Rectal smooth muscle tissue (tissue), 1 donor: ENCODE measurements around the gene ANO7.

Experiments used
- H3K27ac ChIP-seq: one replicate; pipeline ENCODE4 v1.7.0; 2013; ENCODE audit warnings: low read depth, low read length, inconsistent platforms
- H3K27me3 ChIP-seq: one replicate; pipeline ENCODE4 v1.7.0; 2013; ENCODE audit warnings: low read length; ENCODE audit not compliant: control insufficient read depth, insufficient read depth
- H3K36me3 ChIP-seq: one replicate; pipeline ENCODE4 v1.7.0; 2013; ENCODE audit warnings: low read length; ENCODE audit not compliant: control insufficient read depth, insufficient read depth
- H3K4me1 ChIP-seq: one replicate; pipeline ENCODE4 v1.7.0; 2013; ENCODE audit warnings: low read length; ENCODE audit not compliant: control insufficient read depth, insufficient read depth
- H3K4me3 ChIP-seq: one replicate; pipeline ENCODE4 v1.7.0; 2013; ENCODE audit warnings: low read length
- H3K9ac ChIP-seq: one replicate; pipeline ENCODE4 v1.7.0; 2013; ENCODE audit warnings: low read length

The ANO7 gene

GRCh38 chr2:241228081-241228859 is 39.8 kb downstream of the ANO7 start:
- peaks cover 44% of the 10 kb centered on the region for H3K36me3 ChIP-seq
- no peaks in the 10 kb centered on the region for H3K27me3 ChIP-seq
- H3K4me3 ChIP-seq, result no peak overlapping the region
- no peaks in the 10 kb centered on the region for H3K4me1 ChIP-seq
- no peak overlapping the region for H3K27ac ChIP-seq
- H3K9ac ChIP-seq, result no peak overlapping the region

- no peak overlapping the region for H3K27ac ChIP-seq
- H3K4me1 ChIP-seq, result no peaks in the 10 kb centered on the region
- H3K27me3 ChIP-seq, result no peaks in the 10 kb centered on the region
- H3K4me3 ChIP-seq, result no peak overlapping the region
- H3K9ac ChIP-seq, result no peak overlapping the region
- H3K36me3 ChIP-seq, result peaks cover 51% of the 10 kb centered on the region
These were observed 40.5 kb downstream of the ANO7 start for GRCh38 chr2:241228860-241229516.

- H3K4me3 ChIP-seq, result no peak overlapping the region
- no peaks in the 10 kb centered on the region for H3K4me1 ChIP-seq
- no peak overlapping the region for H3K27ac ChIP-seq
- no peak overlapping the region for H3K9ac ChIP-seq
- no peaks in the 10 kb centered on the region for H3K27me3 ChIP-seq
- peaks cover 59% of the 10 kb centered on the region for H3K36me3 ChIP-seq
These were observed 41.3 kb downstream of the ANO7 start for GRCh38 chr2:241229563-241230401.

- Histone ChIP-seq H3K27ac (no peak overlapping the region), H3K27me3 (no peaks in the 10 kb centered on the region), H3K4me3 (no peak overlapping the region), H3K4me1 (no peaks in the 10 kb centered on the region), H3K36me3 (peaks cover 65% of the 10 kb centered on the region), H3K9ac (no peak overlapping the region)
These were observed 42.0 kb downstream of the ANO7 start for GRCh38 chr2:241230435-241230834.

GRCh38 chr2:241232736-241233575 is 44.5 kb downstream of the ANO7 start:
- Histone ChIP-seq H3K36me3 (peaks cover 85% of the 10 kb centered on the region), H3K4me1 (no peaks in the 10 kb centered on the region), H3K27me3 (no peaks in the 10 kb centered on the region), H3K27ac (no peak overlapping the region), H3K4me3 (no peak overlapping the region), H3K9ac (no peak overlapping the region)

- no peaks in the 10 kb centered on the region for H3K4me1 ChIP-seq
- H3K36me3 ChIP-seq, result peaks cover 83% of the 10 kb centered on the region
- H3K9ac ChIP-seq, result no peak overlapping the region
- H3K27me3 ChIP-seq, result no peaks in the 10 kb centered on the region
- H3K27ac ChIP-seq, result no peak overlapping the region
- H3K4me3 ChIP-seq, result no peak overlapping the region
These were observed 45.8 kb downstream of the ANO7 start for GRCh38 chr2:241234066-241234790.

GRCh38 chr2:241234962-241235740 is 46.7 kb downstream of the ANO7 start:
- Histone ChIP-seq H3K36me3 (peaks cover 84% of the 10 kb centered on the region), H3K9ac (no peak overlapping the region), H3K4me3 (no peak overlapping the region), H3K4me1 (no peaks in the 10 kb centered on the region), H3K27ac (no peak overlapping the region), H3K27me3 (no peaks in the 10 kb centered on the region)

GRCh38 chr2:241235859-241236593 is 47.5 kb downstream of the ANO7 start:
- Histone ChIP-seq H3K4me1 (no peaks in the 10 kb centered on the region), H3K4me3 (no peak overlapping the region), H3K36me3 (peaks cover 85% of the 10 kb centered on the region), H3K27ac (no peak overlapping the region), H3K9ac (no peak overlapping the region), H3K27me3 (no peaks in the 10 kb centered on the region)

- H3K9ac ChIP-seq, result no peak overlapping the region
- H3K27ac ChIP-seq, result no peak overlapping the region
- no peaks in the 10 kb centered on the region for H3K27me3 ChIP-seq
- peaks cover 80% of the 10 kb centered on the region for H3K36me3 ChIP-seq
- H3K4me3 ChIP-seq, result no peak overlapping the region
- no peaks in the 10 kb centered on the region for H3K4me1 ChIP-seq
These were observed 48.6 kb downstream of the ANO7 start for GRCh38 chr2:241237047-241237446.

GRCh38 chr2:241237949-241238371 is 49.5 kb downstream of the ANO7 start:
- no peak overlapping the region for H3K27ac ChIP-seq
- H3K36me3 ChIP-seq, result peaks cover 84% of the 10 kb centered on the region
- no peak overlapping the region for H3K4me3 ChIP-seq
- no peaks in the 10 kb centered on the region for H3K4me1 ChIP-seq
- no peaks in the 10 kb centered on the region for H3K27me3 ChIP-seq
- H3K9ac ChIP-seq, result no peak overlapping the region
